ENCODE results near the gene LZTFL1.
"Not testable (repeated sequence)": the region's sequence is repeated elsewhere in the genome, so short reads cannot be mapped to it uniquely, and the experiment has no call there.

The LZTFL1 gene

DNA sequence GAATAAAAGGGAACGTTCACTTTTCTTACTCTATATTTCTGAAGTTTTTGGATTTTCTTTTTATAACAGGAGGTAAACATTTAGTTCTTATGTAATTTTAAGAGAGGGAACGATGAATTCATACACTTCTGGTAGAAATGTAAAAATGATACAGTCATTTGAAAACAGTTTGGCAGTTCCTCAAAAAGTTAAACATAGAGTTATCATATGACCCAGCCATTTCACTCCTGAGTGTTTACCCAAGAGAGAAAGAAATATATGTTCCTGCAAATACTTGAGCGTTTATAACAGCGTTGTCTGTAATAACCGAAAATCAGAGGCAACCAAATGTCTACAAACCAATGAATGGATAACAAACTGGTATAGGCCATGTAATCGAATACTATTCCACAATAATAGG lies 23.6 kb upstream of the LZTFL1 start:
- TF ChIP-seq, protein P1, sequence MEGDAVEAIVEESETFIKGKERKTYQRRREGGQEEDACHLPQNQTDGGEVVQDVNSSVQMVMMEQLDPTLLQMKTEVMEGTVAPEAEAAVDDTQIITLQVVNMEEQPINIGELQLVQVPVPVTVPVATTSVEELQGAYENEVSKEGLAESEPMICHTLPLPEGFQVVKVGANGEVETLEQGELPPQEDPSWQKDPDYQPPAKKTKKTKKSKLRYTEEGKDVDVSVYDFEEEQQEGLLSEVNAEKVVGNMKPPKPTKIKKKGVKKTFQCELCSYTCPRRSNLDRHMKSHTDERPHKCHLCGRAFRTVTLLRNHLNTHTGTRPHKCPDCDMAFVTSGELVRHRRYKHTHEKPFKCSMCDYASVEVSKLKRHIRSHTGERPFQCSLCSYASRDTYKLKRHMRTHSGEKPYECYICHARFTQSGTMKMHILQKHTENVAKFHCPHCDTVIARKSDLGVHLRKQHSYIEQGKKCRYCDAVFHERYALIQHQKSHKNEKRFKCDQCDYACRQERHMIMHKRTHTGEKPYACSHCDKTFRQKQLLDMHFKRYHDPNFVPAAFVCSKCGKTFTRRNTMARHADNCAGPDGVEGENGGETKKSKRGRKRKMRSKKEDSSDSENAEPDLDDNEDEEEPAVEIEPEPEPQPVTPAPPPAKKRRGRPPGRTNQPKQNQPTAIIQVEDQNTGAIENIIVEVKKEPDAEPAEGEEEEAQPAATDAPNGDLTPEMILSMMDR (IDR thresholded peaks at IDR 0.05; ENCODE audit: low read depth, low read length): no peak
- no peak for DNase-seq (ENCODE audit: extremely low read depth, low read depth)

DNA sequence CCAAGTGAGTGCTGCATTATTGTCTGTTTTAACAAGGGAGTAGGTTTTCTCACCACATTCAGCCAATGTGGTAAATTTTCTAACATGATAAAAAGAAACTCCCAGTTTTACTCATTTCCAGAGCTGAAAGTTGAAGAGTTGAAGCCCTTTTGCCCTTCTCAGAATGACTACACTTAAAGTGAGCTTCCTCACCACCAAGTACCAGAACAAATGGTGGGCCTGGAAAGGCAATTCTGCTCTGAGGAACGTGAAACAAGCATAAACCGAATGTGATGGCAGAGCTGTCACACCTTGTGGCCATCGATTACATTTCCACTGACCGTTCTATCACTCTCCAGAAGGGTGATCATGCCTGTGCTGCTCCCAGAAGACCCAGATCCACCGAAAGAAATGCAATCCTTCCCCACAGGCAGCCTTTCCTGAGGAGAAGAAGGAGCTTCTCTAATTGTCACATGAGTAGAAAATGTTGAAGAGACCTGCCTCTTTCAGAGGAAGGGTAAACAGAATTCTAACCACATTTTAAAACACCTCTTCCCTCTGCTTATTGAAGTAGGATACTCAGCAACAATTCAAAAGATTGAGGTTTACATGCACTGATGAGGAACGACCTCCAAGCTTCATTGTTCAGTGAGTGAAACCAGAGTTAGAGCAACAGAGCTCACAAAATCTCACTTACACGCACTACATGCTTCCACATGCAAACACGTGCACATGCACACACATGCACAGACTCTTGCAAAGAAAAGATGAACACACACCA lies 23.0 kb upstream of the LZTFL1 start:
- DNase-seq (ENCODE audit: extremely low read depth, low read depth): no peak
- TF ChIP-seq, protein P1 (IDR thresholded peaks at IDR 0.05; ENCODE audit: low read depth, low read length): no peak

GRCh38 chr3:45861043-45861719 lies 19.3 kb upstream of the LZTFL1 start:
- DNase-seq (ENCODE audit: extremely low read depth, low read depth): no peak
- TF ChIP-seq, protein P1 (IDR thresholded peaks at IDR 0.05; ENCODE audit: low read depth, low read length): no peak

GRCh38 chr3:45860481-45860880 lies 18.6 kb upstream of the LZTFL1 start:
- no peak for DNase-seq (ENCODE audit: extremely low read depth, low read depth)
- TF ChIP-seq, protein P1 (IDR thresholded peaks at IDR 0.05; ENCODE audit: low read depth, low read length): no peak

DNA sequence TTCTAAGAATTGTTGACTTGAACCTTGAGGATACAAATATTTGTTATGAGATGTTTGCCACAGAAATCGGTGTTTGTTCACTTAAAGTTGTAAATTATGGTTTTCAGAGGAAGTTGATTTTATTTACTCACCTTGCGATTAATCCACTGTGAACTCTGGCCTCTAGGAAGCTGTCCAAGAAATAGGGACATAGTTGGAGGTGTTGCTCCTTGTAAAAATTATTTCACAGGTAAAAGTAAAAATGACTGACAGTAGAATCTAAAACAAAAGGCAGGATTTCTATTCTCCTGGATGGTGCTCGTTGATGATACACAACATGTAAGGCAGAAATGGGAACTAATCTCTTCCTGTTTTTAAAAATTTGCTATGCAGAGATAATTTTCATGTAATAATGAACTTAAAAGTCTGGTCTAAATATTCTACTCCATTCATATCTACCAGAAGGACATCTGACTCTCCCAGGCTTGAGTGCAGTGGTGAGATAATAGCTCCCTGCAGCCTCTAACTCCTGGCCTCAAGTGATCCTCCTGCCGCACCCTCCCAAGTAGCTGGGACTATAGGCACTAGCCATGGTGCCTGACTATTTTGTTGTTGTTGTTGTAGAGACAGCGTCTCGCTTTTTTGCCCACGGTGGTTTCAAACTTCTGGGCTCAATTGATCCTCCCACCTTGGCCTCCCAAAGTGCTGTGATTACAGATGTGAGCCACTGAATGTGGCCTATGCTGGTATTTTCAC lies 17.1 kb upstream of the LZTFL1 start:
- no peak for DNase-seq (ENCODE audit: extremely low read depth, low read depth)
- TF ChIP-seq, protein P1 (IDR thresholded peaks at IDR 0.05; ENCODE audit: low read depth, low read length): no peak

- DNase-seq (ENCODE audit: extremely low read depth, low read depth): not testable (repeated sequence)
Measured at GRCh38 chr3:45857024-45857423, 15.1 kb upstream of the LZTFL1 start.

DNA sequence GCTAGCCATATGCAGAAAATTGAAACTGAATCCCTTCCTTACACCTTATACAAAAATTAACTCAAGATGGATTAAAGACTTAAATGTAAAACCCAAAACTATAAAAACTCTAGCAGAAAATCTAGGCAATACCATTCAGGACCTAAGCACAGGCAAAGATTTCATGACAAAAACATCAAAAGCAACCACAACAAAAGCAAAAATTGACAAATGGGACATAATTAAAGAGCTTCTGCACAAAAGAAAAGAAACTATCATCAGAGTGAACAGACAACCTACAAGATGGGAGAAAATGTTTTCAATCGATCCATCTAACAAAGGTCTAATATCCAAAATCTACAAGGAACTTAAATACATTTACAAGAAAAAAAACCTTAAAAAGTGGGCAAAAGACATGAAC lies 14.4 kb upstream of the LZTFL1 start:
- DNase-seq (ENCODE audit: extremely low read depth, low read depth): not testable (repeated sequence)

DNA sequence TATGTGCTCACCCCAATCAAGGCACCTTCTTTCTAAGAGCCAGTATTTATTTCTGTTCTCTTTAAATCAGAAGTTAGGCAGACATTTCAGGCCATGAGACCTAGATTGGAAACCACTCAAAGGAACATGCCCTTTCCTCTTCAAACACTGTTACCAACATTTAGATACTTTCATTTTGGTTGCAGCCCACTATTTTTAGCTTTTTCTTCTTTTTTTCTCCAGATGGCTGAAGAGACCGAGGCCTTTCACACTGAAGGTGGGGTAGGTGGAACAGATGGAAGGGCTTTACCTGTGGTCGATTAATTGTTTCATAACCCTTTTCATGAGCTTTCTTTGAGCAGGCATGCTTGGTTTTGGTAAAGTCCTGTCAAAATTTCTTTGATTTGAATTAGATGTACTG lies 10.9 kb upstream of the LZTFL1 start:
- TF ChIP-seq, protein P1 (IDR thresholded peaks at IDR 0.05; ENCODE audit: low read depth, low read length): no peak

More for the DNA sequence above, 10.9 kb upstream of the LZTFL1 start:
- DNase-seq (ENCODE audit: extremely low read depth, low read depth): no peak
